Measurements from ENCODE around the gene GLB1L. TPM values are rescaled to one million over a fixed set of nuclear protein-coding genes. Genes with fewer than 3 reads are reported as not detected.
"Not testable (repeated sequence)": the region's sequence is repeated elsewhere in the genome, so short reads cannot be mapped to it uniquely, and the experiment has no call there.

Gene GLB1L
- total RNA-seq, 2 experiments from 2014 or later: 1.2 to 2.8 TPM

- H3K27me3 Mint-ChIP-seq: no peaks in the 10 kb centered on the region
- intact Hi-C loops (cut with micrococcal nuclease): no loop called here
- TF ChIP-seq, protein P1, sequence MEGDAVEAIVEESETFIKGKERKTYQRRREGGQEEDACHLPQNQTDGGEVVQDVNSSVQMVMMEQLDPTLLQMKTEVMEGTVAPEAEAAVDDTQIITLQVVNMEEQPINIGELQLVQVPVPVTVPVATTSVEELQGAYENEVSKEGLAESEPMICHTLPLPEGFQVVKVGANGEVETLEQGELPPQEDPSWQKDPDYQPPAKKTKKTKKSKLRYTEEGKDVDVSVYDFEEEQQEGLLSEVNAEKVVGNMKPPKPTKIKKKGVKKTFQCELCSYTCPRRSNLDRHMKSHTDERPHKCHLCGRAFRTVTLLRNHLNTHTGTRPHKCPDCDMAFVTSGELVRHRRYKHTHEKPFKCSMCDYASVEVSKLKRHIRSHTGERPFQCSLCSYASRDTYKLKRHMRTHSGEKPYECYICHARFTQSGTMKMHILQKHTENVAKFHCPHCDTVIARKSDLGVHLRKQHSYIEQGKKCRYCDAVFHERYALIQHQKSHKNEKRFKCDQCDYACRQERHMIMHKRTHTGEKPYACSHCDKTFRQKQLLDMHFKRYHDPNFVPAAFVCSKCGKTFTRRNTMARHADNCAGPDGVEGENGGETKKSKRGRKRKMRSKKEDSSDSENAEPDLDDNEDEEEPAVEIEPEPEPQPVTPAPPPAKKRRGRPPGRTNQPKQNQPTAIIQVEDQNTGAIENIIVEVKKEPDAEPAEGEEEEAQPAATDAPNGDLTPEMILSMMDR (IDR thresholded peaks at IDR 0.05): no peak
- no peaks in the 10 kb centered on the region for H3K4me1 Mint-ChIP-seq (ENCODE audit: low read depth)
- DNase-seq (no peak), ATAC-seq (no peak)
- H3K4me3 Mint-ChIP-seq: no peak overlapping the region
- H3K27ac Mint-ChIP-seq: no peak overlapping the region
- ChIA-PET POLR2A (no interaction called here), CTCF (interaction anchor here (1.6 kb wide), 1 partner anchor 9 kb away, joined by 4 read pairs; no protein-coding TSS in a partner anchor)
- H3K36me3 Mint-ChIP-seq (ENCODE audit: low read depth): no peaks in the 10 kb centered on the region
- H3K9me3 Mint-ChIP-seq: no peaks in the 10 kb centered on the region
Measured at GRCh38 chr2:219268294-219268693, 23.1 kb upstream of the GLB1L start.

DNA sequence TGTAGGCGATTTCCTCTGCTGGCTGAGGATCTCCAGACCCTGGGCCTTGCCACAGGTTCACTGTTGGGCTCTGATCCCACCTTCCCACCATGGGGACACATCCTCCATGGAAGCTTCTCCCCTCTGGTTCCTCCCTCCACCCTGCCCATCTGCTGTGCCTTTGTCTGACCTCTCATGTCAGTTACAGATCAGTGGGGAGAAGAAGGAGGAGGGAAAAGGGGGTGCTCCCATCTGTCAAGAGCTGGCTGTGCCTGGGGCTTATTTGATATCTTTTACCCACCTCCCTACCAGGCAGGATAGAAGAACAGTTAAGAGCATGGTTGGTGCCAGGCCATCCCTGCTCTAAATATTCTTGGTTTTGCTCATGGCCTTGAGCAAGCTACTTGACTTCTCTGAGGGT, 21.6 kb upstream of the GLB1L start:
- TF ChIP-seq, protein P1 (IDR thresholded peaks at IDR 0.05): no peak
- no peaks in the 10 kb centered on the region for H3K36me3 Mint-ChIP-seq (ENCODE audit: low read depth)
- POLR2A ChIA-PET: interaction anchor here (1.1 to 2.6 kb wide), 2 partner anchors 9 to 12 kb away, joined by 3 to 13 read pairs; partner anchors contain the start of gene TUBA4A
- H3K27ac Mint-ChIP-seq: no peak overlapping the region
- CTCF ChIA-PET: interaction anchor here (0.6 to 2.2 kb wide), 3 partner anchors 11 to 111 kb away, joined by 3 to 11 read pairs (median 6); no protein-coding TSS in a partner anchor
- no peaks in the 10 kb centered on the region for H3K27me3 Mint-ChIP-seq
- ATAC-seq: no peak
- DNase-seq: no peak
- H3K9me3 Mint-ChIP-seq: no peaks in the 10 kb centered on the region
- H3K4me1 Mint-ChIP-seq (ENCODE audit: low read depth): no peaks in the 10 kb centered on the region
- intact Hi-C loops (cut with micrococcal nuclease): no loop called here
- no peak overlapping the region for H3K4me3 Mint-ChIP-seq

DNA sequence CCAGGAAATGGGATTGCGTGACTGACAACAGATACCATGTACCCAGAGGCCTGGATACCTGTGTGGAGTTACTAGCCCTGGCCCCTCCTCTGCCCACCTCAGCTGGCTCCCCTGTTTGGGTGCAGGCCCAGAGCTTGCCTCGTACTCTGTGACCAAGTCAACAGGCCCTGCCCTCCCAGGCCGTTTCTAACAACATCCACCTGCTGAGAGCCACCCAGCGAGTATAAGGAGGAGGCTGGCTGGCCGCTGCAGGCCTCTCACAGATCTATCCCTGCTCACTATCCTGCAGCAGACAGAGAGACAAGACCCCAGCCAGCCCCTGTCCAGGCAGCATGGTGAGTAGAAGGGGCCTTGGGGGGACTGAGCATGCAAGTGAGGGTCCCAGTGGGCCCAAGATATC, 21.0 kb upstream of the GLB1L start:
- ChIA-PET POLR2A (interaction anchor here (2.6 kb wide), 1 partner anchor 11 kb away, joined by 13 read pairs; the partner anchor contains the start of gene TUBA4A), CTCF (interaction anchor here (1.9 to 2.2 kb wide), 2 partner anchors 11 to 32 kb away, joined by 6 to 11 read pairs; no protein-coding TSS in a partner anchor)
- Mint-ChIP-seq H3K9me3 (no peaks in the 10 kb centered on the region), H3K4me1 (ENCODE audit: low read depth) (peaks cover 2% of the 10 kb centered on the region), H3K27me3 (peaks cover 1% of the 10 kb centered on the region), H3K36me3 (ENCODE audit: low read depth) (no peaks in the 10 kb centered on the region), H3K4me3 (no peak overlapping the region), H3K27ac (no peak overlapping the region)
- intact Hi-C loops (cut with micrococcal nuclease): no loop called here
- no peak for ATAC-seq
- TF ChIP-seq, protein P1 (IDR thresholded peaks at IDR 0.05): no peak
- no peak for DNase-seq

DNA sequence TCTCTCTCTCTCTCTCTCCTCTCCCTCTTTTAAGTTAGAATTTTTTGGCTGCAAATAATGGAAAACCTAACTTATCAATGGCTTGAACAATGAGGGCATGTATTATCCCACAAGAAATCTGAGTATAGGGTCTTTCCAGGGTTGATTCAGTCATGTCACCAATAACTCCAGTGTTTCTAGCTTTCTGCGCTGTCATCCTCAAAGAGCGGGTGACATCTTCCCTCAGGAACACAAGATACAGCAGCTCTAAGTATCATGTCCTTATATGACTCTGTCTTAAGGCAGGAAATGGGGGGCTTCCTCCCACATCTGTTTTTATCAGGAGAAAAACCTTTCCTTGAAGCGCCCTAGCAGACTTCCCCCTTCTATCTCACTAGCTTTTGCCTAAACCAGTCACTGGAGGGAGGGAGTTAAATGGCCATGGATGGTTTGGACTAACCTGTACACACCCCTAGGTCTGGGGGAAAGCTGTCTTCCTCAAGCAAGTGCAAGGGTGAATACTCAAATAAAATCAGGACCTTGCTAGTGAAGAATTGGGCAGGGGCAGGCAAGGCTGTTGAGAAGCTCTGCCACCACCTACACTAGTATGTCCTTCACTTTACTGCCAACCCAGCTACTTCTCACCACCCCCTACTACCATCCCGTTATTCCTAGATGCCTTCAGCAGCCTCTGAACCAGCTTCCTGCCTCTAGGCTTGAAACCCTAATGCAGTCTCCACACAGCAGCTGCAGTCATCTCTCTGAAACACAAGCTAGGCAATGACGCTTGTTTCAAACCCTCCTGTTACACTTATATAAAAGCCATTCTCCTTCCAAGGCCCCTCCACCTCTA, 16.0 kb upstream of the GLB1L start:
- ChIA-PET POLR2A (interaction anchor here (0.7 to 2.9 kb wide), 6 partner anchors 8 to 97 kb away, joined by 3 to 19 read pairs (median 3); partner anchors contain the start of genes ATG9A, TUBA4A and TUBA4B), CTCF (interaction anchor here (0.6 to 5.2 kb wide), 7 partner anchors 9 to 281 kb away, joined by 3 to 61 read pairs (median 4); partner anchors contain the start of genes DNAJB2 and TUBA4B)
- ATAC-seq (peak; percentile 26), DNase-seq (no peak)
- H3K36me3 Mint-ChIP-seq (ENCODE audit: low read depth): no peaks in the 10 kb centered on the region
- H3K27ac Mint-ChIP-seq: no peak overlapping the region
- peaks cover 1% of the 10 kb centered on the region for H3K27me3 Mint-ChIP-seq
- peaks cover 11% of the 10 kb centered on the region for H3K4me1 Mint-ChIP-seq (ENCODE audit: low read depth)
- no peak overlapping the region for H3K4me3 Mint-ChIP-seq
- intact Hi-C loops (cut with micrococcal nuclease): no loop called here
- TF ChIP-seq, protein P1 (IDR thresholded peaks at IDR 0.05): no peak
- no peaks in the 10 kb centered on the region for H3K9me3 Mint-ChIP-seq

GRCh38 chr2:219258942-219259341, 13.7 kb upstream of the GLB1L start:
- DNase-seq; ATAC-seq; H3K36me3 Mint-ChIP-seq (ENCODE audit: low read depth); H3K9me3 Mint-ChIP-seq; H3K4me3 Mint-ChIP-seq; H3K27me3 Mint-ChIP-seq; intact Hi-C loops (cut with micrococcal nuclease); H3K27ac Mint-ChIP-seq: not testable (repeated sequence)
- ChIA-PET CTCF (interaction anchor here (1.0 to 5.2 kb wide), 4 partner anchors 18 to 36 kb away, joined by 3 to 61 read pairs (median 6); partner anchors contain the start of gene DNAJB2), POLR2A (interaction anchor here (1.0 to 1.1 kb wide), 2 partner anchors 20 to 89 kb away, joined by 3 read pairs; partner anchors contain the start of gene SLC23A3)
- peaks cover 21% of the 10 kb centered on the region for H3K4me1 Mint-ChIP-seq (ENCODE audit: low read depth)

Measured in activated CD8-positive, alpha-beta T cell treated with anti-CD3 and anti-CD28 coated beads for 36 hours (primary cell).